ENCODE data around the gene CHRND.
"Not testable (repeated sequence)": the region's sequence is repeated elsewhere in the genome, so short reads cannot be mapped to it uniquely, and the experiment has no call there.

CHRND gene

DNA sequence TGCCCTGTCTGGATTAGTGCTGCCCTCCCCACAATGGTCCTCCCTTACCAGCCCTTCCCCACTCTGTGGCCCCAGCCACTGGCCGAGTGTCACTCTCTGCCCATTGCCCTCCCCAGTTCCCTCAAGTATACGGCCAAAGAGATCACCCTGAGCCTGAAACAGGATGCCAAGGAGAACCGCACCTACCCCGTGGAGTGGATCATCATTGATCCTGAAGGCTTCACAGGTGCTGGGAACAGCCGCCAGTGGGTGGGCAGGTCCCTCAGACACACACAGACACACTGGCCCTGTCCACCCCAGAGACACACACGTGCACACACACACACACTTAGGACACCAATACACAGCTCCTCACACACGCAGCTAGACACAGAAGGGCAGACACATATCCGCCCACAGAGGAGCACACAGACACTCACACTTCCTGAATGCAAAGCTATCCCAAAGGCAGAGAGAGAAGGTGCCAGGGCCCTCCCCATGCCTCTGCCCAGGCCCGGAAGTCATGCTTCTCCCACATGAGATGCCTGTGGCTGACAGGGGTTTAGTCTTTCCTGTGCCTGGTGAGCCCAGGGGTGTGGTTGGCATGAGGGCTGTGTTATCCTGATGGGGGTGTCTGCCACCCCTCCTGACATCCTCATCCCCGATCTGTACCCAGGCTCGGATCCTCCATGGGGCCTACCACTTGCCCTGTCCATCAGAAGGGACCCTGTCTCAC is 2.9 kb downstream of the CHRND start:
- DNase-seq: no peak

DNA sequence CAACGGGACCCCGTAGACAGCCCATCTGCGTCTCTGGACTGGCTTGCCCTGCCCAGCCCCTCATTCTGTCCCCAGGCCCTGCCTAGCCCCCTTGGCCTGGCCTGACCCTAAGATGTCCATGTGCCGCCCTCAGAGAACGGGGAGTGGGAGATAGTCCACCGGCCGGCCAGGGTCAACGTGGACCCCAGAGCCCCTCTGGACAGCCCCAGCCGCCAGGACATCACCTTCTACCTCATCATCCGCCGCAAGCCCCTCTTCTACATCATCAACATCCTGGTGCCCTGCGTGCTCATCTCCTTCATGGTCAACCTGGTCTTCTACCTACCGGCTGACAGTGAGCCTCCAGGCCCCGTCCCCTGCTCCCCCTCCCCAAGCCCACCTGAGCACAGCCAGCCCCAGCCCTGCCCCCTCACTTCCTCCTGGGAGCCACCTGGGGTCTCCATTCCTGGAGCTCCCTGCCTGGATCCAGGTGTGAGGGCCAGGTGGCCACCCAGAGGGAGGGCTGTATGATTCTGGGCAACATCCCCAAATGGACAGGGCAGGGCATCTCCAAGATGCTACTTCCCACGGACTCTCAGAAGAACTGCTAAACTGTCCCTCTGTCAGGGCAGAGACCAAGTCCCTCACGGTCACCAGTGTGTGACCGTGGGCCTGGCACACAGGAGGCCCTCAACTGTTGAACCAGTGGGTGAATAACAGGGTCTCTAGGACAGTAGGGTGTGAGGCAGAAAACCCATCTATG is 4.0 kb downstream of the CHRND start:
- DNase-seq: no peak

DNA sequence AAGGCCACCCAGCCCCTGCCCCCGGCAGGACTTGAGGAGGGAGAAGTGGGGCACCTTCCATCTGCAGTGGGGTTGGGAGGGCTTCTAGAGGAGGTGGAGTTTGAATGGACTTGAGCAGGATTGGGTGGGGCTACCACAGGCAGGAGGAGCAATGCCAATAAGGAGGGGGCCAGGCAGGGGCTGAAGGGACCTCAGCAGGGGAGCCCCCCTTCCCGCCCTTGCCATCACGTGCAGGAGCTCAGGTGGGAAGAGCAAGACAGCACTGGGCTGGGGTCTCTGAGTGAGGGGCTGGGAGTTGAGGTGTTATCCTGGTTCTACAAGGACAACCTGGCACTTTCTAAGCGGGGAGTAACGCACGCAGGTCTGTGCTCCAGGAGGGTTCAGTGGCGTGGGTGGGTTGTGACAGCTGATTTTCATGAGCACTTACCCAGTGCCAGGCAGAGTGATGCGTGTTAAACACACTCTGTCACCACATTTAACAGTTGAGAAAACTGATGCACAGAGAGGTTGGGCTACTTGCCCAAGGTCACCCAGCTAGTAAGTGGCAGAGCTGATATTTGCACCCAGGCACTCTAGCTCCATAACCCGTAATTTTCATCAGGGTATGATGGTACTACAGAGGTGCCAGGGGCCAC is 4.8 kb downstream of the CHRND start:
- DNase-seq: no peak

DNA sequence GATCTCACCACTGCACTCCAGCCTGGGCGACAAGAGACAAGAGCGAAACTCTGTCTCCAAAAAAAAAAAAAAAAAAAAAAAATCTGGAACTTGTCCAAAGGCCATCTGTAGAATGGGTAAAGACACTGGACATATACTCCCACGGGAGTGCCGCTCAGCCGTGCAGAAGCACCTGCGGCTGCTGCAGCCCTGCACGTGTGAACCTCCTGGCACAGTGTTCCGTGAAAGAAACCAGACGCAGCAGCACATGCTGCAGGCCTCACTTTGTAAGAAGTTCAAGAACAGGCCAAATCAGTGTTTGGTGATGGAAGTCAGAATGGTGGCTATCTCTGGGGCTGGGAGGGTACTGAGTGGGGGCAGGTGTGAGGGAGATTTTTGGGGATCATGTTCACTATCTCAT is 6.5 kb downstream of the CHRND start:
- DNase-seq: no peak

DNA sequence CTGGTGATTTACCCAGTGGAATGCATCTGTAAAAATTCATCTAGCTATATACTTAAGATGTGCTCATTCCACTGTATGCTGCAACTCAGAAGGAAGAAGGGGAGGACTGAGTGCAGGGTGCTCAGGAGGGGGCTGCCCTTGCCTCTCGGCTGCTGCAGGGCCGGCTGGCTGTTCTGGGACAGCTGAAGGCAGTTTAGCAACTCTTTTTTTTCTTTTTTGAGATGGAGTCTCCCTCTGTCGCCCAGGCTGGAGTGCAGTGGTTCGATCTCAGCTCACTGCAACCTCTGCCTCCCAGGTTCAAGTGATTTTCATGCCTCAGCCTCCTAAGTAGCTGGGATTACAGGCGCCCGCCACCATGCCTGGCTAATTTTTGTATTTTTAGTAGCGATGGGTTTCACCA is 6.9 kb downstream of the CHRND start:
- DNase-seq: not testable (repeated sequence)

DNA sequence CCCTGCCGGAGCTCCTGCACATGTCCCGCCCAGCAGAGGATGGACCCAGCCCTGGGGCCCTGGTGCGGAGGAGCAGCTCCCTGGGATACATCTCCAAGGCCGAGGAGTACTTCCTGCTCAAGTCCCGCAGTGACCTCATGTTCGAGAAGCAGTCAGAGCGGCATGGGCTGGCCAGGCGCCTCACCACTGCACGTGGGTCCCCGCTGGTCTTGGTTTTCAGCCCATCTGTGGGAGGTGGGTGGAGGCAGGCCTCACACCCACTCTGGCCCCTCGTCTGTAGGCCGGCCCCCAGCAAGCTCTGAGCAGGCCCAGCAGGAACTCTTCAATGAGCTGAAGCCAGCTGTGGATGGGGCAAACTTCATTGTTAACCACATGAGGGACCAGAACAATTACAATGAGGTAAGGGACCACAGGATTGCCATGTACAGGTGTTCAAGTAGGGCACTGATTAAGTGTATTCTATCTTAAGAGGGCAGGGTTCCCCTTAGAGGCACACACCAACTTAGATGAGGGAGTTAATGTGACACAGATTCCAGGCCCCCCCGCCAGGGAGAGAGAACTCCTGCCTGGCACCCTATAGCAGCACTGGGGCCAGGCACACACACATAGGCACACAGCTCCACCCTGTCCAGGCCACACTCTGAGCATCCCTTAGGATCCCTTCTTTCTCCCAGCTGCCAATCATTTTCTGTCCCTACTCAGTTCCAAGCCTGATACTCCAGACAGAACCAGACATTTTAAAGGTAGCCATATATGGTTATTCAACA is 8.2 kb downstream of the CHRND start:
- DNase-seq: no peak

DNA sequence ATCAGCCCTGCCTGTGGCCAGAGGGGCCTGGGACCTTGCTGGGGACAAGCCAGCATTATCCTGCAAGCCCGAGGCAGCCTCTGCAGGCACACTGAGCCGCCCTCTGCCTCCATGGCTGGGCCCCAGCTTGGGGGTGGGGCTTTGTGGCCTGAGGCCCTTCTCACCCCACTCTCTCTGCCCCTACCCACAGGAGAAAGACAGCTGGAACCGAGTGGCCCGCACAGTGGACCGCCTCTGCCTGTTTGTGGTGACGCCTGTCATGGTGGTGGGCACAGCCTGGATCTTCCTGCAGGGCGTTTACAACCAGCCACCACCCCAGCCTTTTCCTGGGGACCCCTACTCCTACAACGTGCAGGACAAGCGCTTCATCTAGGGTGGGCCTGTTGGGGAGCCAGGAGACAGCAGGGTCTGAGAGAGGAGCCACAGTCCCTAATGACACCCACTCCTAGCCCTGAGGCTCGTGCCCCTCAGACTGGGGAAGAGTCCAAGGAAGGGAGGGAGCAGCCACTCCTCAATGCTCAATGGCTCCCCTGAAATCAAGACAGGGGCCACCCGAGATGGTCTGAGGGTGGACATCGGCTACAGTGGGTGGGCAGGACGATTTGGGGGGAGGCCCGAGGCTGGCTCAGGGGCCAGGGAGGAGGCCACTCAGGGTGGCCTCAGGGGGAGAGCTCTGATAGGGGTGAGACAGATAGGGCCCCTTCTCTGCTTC is 9.1 kb downstream of the CHRND start:
- no peak for DNase-seq

DNA sequence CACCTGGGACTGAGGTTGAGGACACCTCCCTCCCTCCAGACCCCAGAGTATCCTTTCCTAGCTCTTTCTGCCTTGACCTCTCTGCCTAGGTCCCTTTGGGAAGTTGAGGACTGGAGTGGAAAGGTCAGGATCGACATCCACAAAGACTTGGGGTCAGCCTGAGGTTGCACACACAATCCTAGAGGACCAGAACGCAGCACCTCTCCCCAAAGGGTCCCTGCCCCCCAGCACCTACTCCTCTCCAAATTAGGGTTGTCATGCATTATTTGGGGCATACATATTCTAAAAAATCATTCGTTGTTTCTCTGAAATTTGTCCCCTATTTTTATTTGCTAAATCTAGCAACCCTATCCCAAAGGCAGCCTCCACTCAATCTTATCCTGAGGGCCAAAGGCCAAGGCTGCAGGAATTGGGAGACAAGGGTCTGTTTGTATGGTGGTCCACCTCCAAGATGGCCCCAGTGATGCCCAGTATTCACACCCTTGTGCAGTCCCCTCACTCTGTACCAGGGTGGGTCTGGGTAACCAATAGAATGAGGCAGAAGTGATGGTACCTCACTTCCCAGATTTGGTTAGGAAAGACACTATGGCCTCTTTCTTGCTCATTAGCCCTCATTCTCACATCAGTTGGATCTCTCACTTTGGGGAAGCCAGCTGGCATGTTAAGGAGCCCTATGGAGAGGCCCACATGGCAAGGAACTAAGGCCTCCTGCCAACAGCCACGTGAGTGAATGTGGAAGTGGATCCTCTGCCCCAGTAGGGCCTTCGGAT is 10.0 kb downstream of the CHRND start:
- no peak for DNase-seq

DNA sequence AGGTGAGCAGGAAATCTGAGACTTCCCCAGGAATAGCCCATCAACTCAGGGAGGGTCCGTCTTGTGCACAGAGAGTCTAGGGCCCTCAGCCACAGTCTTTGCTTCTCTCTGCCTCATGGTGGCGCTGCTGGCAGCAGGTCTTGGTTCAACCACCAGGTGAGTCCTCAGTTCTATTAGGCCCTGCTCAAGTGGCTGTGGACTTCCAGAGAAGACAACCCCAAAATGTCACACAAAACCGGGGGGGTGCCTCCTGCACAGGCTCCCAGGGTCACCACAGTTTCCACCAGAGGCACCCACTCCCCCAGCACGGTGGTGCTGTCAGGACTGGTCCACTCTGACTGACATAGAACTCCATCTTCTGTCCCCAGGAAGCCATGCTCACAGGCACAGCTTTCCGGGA is 11.1 kb downstream of the CHRND start:
- DNase-seq: no peak

DNA sequence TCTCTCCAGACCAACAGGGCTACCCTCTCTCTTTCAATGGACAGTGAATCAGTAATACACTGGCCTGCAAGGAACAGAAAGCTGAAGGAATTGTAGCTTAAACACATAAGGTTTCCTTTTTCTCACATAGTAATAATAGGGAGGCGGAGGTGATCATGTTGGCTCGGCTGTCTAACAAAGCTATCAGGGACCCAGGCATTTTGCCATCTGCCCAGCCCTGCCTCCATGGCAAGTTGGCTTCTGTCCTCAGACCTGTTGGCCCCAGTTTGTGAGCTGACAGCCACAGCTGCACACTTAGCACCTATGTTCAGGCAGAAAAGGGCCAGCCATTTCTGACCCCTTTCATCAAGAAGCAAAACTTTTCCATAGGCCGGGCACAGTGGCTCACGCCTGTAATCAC is 11.5 kb downstream of the CHRND start:
- DNase-seq: no peak

DNA sequence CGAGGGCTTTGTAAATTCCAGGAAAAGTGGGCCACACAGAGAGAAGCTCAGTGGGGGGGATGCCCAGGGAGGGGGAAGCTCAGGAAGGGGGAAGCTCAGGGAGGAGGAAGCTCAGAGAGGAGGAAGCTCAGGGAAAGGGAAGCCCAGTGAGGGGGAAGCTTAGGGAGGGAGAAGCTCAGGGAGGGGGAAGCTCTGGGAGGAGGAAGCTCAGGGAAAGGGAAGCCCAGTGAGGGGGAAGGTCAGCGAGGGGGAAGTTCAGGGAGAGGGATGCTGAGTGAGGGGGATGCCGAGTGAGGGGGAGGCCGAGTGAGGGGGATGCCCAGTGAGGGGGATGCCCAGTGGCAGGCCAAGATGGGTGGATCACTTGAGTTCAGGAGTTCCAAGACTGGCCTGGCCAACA is 12.7 kb downstream of the CHRND start:
- DNase-seq: no peak

DNA sequence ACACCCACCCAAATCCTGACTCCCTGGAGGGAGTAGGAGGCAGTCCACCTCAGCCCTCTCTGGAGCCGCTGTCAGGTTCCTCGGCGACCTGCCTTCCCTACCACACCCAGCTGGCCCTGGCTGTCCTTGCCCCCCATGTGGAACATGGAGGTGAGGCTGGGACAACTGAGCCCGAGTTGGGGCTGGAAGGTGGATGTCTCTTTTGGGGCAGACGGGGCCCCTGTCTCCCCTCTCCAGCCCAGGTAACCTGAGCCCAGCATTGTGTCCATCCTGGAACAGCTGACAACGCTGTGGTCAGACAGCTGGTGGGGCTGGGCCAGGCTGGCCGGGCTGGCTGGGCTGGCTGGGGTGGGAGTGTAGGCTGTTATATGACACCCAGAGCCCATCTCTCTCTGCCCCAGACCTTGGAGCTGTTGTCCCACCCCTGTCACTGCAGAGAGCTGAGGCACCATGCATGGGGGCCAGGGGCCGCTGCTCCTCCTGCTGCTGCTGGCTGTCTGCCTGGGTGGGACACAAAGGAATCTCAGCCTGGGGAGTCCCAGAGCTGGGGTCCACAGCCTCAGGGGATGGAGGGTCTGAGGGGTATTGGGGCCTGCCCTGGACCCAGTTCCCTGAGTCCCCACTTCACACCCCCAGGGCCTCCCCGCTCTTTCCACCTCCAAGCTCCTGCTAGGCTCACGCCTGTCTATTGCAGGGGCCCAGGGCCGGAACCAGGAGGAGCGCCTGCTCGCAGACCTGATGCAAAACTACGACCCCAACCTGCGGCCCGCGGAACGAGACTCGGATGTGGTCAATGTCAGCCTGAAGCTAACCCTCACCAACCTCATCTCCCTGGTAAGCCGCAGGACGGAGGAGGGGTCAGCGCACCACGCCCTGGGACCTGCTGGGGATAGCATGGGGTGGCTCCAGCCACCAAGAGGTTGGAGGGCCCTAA is 13.6 kb downstream of the CHRND start, which contains the start of gene CHRNG:
TSS of gene CHRNG (plus strand) at position 395 of the 934 bp plus-strand sequence. CDS start at position 451, 56 bp downstream.
- no peak for DNase-seq

DNA sequence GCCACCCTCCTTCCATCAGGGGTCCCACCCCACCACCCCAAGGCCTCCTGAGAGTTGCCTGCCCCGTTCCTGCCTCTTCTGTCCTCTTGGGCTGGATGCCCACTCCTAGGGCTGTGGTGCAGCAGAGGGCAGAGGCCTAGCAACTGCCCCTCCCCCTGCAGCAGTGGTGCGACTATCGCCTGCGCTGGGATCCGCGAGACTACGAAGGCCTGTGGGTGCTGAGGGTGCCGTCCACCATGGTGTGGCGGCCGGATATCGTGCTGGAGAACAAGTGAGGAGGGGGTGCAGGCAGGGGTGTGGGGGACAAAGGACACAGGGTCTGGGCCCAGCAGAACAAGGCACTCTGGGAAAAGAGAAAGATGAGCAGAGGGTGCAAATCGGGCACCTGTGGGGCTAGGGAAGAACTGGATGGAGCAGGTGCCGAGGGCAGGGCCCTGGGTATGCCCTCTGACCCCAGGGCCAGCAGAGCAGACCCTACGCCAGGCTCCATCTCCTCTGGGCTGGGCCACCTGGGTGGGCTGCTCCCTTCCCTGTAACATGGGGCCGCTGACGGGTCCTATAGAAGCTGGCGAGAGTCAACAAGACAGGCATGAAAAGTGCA is 14.6 kb downstream of the CHRND start:
- DNase-seq: no peak

DNA sequence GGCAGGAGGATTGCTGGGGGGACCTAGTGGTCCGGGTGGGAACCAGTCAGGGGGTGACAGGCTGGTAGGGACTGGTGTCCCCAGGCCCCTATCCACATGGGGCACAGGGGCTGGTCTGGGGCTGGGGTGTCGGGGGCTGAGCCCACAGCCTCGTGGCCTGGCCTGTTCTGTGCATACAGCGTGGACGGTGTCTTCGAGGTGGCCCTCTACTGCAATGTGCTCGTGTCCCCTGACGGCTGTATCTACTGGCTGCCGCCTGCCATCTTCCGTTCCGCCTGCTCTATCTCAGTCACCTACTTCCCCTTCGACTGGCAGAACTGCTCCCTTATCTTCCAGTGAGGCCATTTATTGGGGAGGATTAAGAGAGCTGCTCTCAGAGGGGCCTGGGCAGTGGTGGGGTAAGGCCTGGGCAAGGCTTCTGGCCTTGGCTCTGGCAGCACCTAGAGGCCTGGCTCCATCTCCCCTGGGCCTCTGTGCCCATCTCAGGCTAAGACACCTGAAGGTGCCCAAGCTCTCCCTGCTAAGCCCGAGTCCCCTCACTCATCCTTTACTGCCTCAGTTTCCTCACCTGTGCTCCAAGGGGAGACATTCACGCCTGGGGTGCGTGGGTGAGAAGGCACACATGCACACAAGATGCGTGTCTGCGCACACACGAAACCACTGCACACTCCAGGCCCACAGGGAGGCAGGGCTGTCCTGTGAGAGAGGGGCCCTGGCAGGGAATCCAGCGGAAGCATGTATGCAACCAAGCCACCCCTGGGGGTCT is 15.4 kb downstream of the CHRND start:
- no peak for DNase-seq

DNA sequence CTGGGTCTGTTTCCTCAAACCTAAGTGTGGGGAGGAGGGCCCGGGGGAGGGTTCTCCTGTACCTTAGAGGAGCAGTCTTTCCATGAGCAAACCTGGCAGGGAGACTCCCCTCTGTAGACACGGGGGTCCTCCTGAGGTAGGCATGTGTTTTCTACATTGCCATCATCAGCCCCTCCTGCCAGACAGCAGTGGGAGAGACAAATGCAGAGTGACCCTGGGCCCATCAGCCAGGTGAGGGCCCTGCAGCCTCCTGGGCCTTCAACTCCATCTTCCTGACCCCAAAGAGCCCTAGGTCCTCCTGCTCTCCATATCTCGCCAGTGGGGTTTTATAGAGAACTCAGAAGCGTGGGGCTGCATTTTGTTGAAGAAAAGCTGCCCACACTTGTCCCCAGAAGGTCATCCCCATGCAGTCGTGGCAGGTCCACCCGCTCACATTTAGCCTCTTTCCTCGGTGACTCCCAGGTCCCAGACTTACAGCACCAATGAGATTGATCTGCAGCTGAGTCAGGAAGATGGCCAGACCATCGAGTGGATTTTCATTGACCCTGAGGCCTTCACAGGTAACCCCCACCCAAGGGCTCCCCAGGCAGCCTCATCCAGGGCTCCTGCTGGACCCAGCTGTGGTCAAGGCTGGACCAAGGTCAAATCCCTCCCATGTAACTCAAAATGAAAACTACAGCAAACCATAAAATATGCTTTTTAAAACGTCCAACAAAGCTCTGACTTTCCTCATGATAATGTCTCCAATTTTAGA is 16.2 kb downstream of the CHRND start:
- DNase-seq: no peak

DNA sequence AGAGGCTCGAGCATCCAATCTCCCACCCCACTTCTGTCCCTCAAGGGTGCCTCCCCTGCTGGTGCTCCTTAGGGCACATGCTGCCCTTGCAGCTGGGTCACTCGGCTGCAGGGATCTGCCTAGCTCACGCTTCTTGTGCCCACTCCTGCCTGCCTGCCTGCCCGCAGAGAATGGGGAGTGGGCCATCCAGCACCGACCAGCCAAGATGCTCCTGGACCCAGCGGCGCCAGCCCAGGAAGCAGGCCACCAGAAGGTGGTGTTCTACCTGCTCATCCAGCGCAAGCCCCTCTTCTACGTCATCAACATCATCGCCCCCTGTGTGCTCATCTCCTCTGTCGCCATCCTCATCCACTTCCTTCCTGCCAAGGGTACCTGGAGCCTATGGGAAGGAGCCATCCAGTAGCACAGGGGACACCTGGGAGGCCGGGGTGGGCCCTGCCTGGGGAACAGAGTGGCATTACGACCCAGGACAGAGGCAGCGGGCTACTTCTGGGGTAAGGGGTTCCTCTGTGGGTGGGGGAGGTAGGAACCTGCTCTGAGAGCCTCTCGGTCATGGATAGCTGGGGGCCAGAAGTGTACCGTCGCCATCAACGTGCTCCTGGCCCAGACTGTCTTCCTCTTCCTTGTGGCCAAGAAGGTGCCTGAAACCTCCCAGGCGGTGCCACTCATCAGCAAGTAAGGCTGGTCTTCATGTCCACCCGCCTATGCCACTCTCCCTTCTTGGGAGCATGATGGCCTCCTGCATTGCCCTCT is 16.9 kb downstream of the CHRND start:
- no peak for DNase-seq

DNA sequence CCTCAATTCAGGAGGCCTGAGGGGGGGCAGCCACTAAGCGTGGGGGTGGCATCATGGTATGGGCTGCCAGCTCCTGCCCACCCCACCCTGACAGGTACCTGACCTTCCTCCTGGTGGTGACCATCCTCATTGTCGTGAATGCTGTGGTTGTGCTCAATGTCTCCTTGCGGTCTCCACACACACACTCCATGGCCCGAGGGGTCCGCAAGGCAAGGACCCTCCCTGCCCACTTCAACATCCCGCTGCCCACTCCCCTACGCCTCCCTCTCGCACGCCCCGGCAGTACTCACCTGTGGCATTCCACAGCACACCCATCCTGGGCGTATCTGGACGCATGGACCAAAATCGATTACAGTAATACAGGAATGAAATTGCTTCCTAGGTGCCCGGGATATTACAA is 17.5 kb downstream of the CHRND start:
- DNase-seq: no peak
